SH-SY5Y (cell line): ENCODE results near the gene CYP1A2.

ENCODE experiments used
- GATA2 ChIP-seq: IDR thresholded peaks from 2 replicates; pipeline ENCODE4 v1.6.1; 2011; ENCODE audit warnings: mild to moderate bottlenecking, low read depth, low read length
- GATA3 ChIP-seq: IDR thresholded peaks from 2 replicates; pipeline ENCODE4 v1.6.1; 2011; ENCODE audit warnings: low read depth, mild to moderate bottlenecking, low read length, moderate library complexity

DNA sequence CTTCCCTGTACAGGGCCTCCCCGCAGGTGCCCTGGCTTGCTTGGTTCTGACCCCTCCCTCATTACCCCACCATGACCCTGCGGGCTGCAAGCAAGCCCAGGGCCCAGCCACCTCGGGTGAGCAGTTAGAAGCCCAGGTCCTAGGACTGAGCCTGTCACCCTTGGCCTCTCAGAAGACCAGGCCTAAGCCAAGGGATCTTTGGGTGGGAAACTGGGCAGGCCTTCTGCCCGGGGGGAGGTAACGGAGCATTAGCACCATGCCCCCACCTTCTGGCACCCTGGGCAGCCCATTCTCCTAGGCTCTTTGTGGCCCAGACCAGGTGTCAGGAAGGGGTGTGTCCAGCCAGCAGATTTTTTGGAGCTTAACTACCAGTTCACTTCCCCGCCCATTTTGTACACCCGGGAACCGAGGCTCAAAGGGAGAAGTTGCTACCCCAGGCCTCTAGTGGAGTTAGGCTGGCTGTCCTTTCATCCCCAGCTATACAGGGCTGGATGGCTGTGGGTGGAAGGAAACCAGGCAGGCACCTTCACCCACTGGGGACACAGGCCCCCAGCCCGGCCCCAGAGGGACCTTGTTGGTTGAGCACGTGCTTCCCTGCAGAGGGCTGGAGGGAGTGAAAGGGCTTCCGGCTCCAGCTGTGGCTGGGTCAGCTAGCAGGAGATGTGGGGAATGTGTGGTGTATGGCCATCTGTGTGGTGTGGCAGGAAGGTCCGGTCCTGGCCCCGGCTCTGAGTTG is 34.6 kb downstream of the CYP1A2 start:
- no peak for TF ChIP-seq GATA2
- TF ChIP-seq GATA3: no peak
